ENCODE measurements around the gene HLA-C. TPM values are rescaled to one million over a fixed set of nuclear protein-coding genes. Genes with fewer than 3 reads are reported as not detected.

The HLA-C gene
- total and polyA plus RNA-seq, 10 of the 15 experiments (the other 5 are each of a cell fraction or from before 2014, with no cell fraction given) = 121 to 1,092 (median 806) TPM

DNA sequence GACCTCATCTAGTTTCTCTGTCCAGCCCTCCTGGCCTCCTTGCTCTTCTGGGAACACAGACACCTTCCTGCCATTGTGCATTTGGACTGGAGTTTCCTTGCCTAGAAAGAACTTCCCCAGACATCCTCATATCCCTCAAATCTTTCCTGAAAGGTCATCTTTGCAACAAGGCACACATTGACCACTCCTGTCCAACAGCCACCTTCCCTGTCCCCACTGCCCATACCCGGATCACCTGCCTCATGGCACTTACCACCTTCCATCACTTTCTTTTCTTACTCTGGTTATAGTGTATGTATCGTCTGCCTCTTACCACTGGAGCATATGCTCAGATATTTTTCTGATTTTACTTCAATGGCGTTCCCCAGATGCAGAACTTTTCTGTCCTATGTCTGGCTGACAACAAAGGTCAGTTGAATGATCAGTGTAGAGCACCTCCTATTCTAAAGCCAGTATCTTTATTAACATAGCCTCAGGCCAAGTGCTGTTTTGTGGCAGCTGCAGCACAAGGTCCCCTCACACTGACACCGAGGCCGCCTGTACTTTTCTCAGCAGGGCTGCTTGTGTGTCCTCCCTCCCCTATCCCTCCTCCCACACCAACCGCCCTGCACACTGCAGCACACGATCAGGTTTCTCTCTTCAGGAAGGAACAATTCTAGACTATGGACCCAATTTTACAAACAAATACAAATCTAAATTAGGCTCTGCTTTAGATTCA, 4.1 kb downstream of the HLA-C start (continued):
- TF ChIP-seq RUNX3 (IDR thresholded peaks at IDR 0.05; ENCODE audit: low read length) = 0 out of 2 replicates have a peak, but pooled peaks have one; percentile 12

DNA sequence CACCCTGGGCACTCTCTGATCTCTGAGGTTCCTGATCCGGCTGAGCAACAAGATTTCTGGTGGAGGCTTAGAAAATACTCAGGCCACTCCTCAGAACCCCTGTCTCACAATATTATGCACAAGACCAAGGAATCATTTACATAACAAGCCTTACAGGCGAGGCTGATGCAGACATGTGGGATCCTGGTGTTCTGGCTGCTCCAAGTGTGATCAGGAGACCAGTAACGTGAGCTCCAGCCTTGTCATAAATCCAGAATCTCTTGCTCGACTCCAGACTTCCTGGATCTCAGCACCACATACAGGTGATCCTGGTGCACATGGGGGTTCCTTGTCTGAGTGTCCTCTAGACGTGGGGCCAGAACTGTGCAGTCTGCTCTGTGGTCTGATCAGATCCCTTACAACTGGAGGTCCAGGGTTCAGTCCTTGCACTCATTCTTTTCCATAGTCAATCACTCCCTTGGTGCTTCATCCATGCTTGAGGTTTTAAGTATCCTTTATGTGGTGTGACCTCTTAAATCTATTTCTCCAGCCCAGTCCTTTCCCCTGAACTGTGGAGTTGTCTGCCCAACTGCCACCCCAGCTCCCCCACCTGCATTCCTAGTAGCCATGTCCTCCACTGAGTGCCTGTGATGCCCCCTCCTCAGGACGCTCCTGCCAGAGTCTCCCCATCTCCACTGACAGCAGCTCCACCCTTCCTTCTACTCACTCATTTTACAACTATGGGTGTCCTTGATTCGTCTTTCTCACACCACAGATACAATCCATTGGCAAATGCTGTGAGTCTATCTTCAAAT, 5.1 kb downstream of the HLA-C start:
- TF ChIP-seq, protein P1, sequence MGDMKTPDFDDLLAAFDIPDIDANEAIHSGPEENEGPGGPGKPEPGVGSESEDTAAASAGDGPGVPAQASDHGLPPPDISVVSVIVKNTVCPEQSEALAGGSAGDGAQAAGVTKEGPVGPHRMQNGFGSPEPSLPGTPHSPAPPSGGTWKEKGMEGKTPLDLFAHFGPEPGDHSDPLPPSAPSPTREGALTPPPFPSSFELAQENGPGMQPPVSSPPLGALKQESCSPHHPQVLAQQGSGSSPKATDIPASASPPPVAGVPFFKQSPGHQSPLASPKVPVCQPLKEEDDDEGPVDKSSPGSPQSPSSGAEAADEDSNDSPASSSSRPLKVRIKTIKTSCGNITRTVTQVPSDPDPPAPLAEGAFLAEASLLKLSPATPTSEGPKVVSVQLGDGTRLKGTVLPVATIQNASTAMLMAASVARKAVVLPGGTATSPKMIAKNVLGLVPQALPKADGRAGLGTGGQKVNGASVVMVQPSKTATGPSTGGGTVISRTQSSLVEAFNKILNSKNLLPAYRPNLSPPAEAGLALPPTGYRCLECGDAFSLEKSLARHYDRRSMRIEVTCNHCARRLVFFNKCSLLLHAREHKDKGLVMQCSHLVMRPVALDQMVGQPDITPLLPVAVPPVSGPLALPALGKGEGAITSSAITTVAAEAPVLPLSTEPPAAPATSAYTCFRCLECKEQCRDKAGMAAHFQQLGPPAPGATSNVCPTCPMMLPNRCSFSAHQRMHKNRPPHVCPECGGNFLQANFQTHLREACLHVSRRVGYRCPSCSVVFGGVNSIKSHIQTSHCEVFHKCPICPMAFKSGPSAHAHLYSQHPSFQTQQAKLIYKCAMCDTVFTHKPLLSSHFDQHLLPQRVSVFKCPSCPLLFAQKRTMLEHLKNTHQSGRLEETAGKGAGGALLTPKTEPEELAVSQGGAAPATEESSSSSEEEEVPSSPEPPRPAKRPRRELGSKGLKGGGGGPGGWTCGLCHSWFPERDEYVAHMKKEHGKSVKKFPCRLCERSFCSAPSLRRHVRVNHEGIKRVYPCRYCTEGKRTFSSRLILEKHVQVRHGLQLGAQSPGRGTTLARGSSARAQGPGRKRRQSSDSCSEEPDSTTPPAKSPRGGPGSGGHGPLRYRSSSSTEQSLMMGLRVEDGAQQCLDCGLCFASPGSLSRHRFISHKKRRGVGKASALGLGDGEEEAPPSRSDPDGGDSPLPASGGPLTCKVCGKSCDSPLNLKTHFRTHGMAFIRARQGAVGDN (IDR thresholded peaks at IDR 0.05) = no peak
- TF ChIP-seq, protein P2, sequence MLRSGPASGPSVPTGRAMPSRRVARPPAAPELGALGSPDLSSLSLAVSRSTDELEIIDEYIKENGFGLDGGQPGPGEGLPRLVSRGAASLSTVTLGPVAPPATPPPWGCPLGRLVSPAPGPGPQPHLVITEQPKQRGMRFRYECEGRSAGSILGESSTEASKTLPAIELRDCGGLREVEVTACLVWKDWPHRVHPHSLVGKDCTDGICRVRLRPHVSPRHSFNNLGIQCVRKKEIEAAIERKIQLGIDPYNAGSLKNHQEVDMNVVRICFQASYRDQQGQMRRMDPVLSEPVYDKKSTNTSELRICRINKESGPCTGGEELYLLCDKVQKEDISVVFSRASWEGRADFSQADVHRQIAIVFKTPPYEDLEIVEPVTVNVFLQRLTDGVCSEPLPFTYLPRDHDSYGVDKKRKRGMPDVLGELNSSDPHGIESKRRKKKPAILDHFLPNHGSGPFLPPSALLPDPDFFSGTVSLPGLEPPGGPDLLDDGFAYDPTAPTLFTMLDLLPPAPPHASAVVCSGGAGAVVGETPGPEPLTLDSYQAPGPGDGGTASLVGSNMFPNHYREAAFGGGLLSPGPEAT (IDR thresholded peaks at IDR 0.05; ENCODE audit: low read depth) = no peak
- TF ChIP-seq CEBPB (IDR thresholded peaks at IDR 0.05; ENCODE audit: borderline replicate concordance in 1 of 2, low read depth in 2 of 2, low read length in 2 of 2) (no peak), POLR2AphosphoS5 (IDR thresholded peaks at IDR 0.05; ENCODE audit: low read length) (peak; percentile 79), SIN3A (IDR thresholded peaks at IDR 0.05; ENCODE audit: low read depth, low read length) (no peak), POLR2A (IDR thresholded peaks at IDR 0.05; ENCODE audit: low read depth, low read length) (peak; percentile 56; the same call in 1 of the 2 replicates), POU2F2 (IDR thresholded peaks at IDR 0.05; ENCODE audit: borderline replicate concordance, low read depth, low read length) (0 out of 3 replicates have a peak, but pooled peaks have one; percentile 11)
- TF ChIP-seq, protein P3, sequence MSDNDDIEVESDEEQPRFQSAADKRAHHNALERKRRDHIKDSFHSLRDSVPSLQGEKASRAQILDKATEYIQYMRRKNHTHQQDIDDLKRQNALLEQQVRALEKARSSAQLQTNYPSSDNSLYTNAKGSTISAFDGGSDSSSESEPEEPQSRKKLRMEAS (IDR thresholded peaks at IDR 0.05; ENCODE audit: low read depth, low read length) = no peak
- H2AFZ ChIP-seq (ENCODE audit: control insufficient read depth, low read depth, low read length) = no peak overlapping the region
- no peaks in the 10 kb centered on the region for H3K27me3 ChIP-seq (replicated peaks in 1 of 2; ENCODE audit: control insufficient read depth in 2 of 2, insufficient read depth in 2 of 2, low read length in 1 of 2)
- FAIRE-seq = no peak
- in situ Hi-C loops (cut with MboI) = loop anchor here (5.0 kb wide), 2 partner anchors 69 to 86 kb away; no protein-coding TSS in a partner anchor
- peaks cover 15% of the 10 kb centered on the region for H4K20me1 ChIP-seq (ENCODE audit: control insufficient read depth, insufficient read depth)
- H3K9me3 ChIP-seq (replicated peaks; ENCODE audit: control insufficient read depth, insufficient read depth, low read length) = no peaks in the 10 kb centered on the region; the same call in none of the 3 replicates
- BruUV-seq (replicated peaks) = no TSS peak
- H3K9ac ChIP-seq (ENCODE audit: control insufficient read depth, insufficient read depth, low read length) = no peak overlapping the region
- peaks cover 6% of the 10 kb centered on the region for H3K4me1 ChIP-seq (ENCODE audit: control insufficient read depth, insufficient read depth, low read length)
- SMC1A ChIA-PET (ENCODE audit: uncharacterized antibody, unreplicated experiment) = no interaction called here
- H3K79me2 ChIP-seq (ENCODE audit: control insufficient read depth, insufficient read depth, low read length) = peaks cover 23% of the 10 kb centered on the region
- ATAC-seq = peak; percentile 2
- DNase-seq (ENCODE audit: low read depth, low spot score) = no peak
- H3K27ac ChIP-seq (ENCODE audit: control insufficient read depth, insufficient read depth) = no peak overlapping the region
- no peak overlapping the region for H3K4me3 ChIP-seq
- POLR2A ChIA-PET = no interaction called here
- no peak overlapping the region for H3K4me2 ChIP-seq (ENCODE audit: control insufficient read depth, insufficient read depth)
- RAD21 ChIA-PET (ENCODE audit: unreplicated experiment) = no interaction called here
- CTCF ChIA-PET = no interaction called here
- intact Hi-C loops (cut with micrococcal nuclease; ENCODE audit: unreplicated experiment) = no loop called here
- H3K36me3 ChIP-seq (ENCODE audit: control insufficient read depth in 2 of 2, insufficient read depth in 2 of 2, low read length in 1 of 2) = peaks cover 18 to 25% of the 10 kb centered on the region in 2 experiments; a peak in 3 of 4 replicates
- 42% methylated on average over 6 of the region's 7 CpGs for WGBS (ENCODE audit: insufficient coverage, insufficient replicate concordance, low lambda C conversion rate, missing lambda C conversion rate)

All from GM12878 (cell line).